ENCODE results near the gene RAB5B. TPM values are rescaled to one million over a fixed set of nuclear protein-coding genes. Genes with fewer than 3 reads are reported as not detected.

The RAB5B gene
- total and polyA plus RNA-seq, 9 donors = 60.4 to 217 (median 117) TPM

DNA sequence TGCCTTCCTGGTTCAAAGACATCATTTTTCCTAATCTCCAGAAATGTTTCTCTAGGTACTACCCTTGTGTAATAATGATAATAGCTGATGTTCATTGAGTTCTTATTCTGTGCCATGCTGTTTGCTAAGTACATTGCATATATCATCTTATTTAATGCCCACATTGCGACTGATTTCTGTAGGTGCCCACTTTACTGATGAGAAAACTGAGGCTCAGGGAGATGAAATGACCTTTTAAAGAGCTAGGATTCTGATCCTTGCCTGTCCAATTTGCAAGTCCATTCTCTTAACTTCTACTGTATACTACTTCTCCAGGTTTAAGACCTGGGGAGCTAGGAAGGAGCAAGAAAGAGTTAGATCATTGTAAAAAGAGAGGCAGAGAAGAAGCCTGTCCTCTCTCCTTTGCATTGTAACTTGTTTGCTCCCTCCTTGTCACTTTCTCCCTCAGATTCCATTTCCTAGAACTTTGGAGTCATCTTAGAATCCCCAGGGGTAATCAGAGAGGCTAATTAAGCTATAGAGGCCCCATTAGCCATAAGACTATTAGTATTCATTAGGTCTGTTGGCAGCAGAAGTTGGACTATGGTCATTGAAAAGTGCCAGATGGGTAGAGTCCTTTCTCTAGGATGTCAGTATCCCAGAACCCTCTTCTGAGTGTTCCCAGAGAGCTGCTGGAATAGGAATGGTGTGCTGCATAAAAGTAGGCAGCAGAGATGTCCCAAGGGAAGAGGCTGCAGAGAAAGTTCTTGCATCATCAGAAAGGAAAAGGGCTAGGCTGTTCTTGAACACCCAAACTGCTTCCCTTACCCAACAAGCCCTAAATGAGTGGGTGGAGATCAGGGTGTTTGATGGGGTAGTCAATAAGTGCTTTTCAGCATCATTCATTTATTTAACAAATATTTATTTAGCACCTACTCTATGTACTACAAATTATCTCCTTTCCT, 39.8 kb upstream of the RAB5B start:
- Histone ChIP-seq H3K27ac (no peak overlapping the region), H3K4me1 (ENCODE audit: insufficient read depth) (peaks cover 14% of the 10 kb centered on the region)

GRCh38 chr12:55934773-55935172, 39.1 kb upstream of the RAB5B start:
- Histone ChIP-seq H3K4me1 (ENCODE audit: insufficient read depth) (peaks cover 14% of the 10 kb centered on the region), H3K27me3 (no peaks in the 10 kb centered on the region), H3K9me3 (no peaks in the 10 kb centered on the region), H3K27ac (no peak overlapping the region), H3K4me3 (no peak overlapping the region), H3K36me3 (no peaks in the 10 kb centered on the region)
- WGBS, 3 donors = 95 to 100% (median 96%) methylated on average over 1 of the region's 1 CpG
- intact Hi-C loops (cut with DNase I) = loop anchor here in 3 of 4 donors (5.0 kb wide), 4 partner anchors 38 to 197 kb away; partner anchors contain the start of genes GDF11 (in 1 of the 3) and RAB5B (in 1 of the 3)
- no peak for TF ChIP-seq CTCF (IDR thresholded peaks at IDR 0.05)
- TF ChIP-seq EP300 (IDR thresholded peaks at IDR 0.05) = no peak
- no peak for TF ChIP-seq POLR2A (IDR thresholded peaks at IDR 0.05)
- DNase-seq = no peak

More for the DNA sequence above, 39.8 kb upstream of the RAB5B start:
- TF ChIP-seq POLR2A (IDR thresholded peaks at IDR 0.05) = no peak
- no peak for TF ChIP-seq CTCF (IDR thresholded peaks at IDR 0.05)
- TF ChIP-seq EP300 (IDR thresholded peaks at IDR 0.05) = no peak
- H3K9me3 ChIP-seq = no peaks in the 10 kb centered on the region
- WGBS, 3 donors = 96 to 100% (median 99%) methylated on average over 1 of the region's 1 CpG
- H3K36me3 ChIP-seq = no peaks in the 10 kb centered on the region
- no peaks in the 10 kb centered on the region for H3K27me3 ChIP-seq
- no peak overlapping the region for H3K4me3 ChIP-seq
- no peak for DNase-seq
- intact Hi-C loops (cut with DNase I) = loop anchor here in 3 of 4 donors (5.0 kb wide), 4 partner anchors 38 to 197 kb away; partner anchors contain the start of genes GDF11 (in 1 of the 3) and RAB5B (in 1 of the 3)

- peaks cover 13% of the 10 kb centered on the region for H3K4me1 ChIP-seq (ENCODE audit: insufficient read depth)
- H3K27me3 ChIP-seq = no peaks in the 10 kb centered on the region
- H3K4me3 ChIP-seq = no peak overlapping the region
- H3K27ac ChIP-seq = peak overlapping the region in 1 of 2 donors; percentile 2
- H3K9me3 ChIP-seq = no peaks in the 10 kb centered on the region
- H3K36me3 ChIP-seq = no peaks in the 10 kb centered on the region
- DNase-seq = peak; percentile 35 to 72 (median 61)
- intact Hi-C loops (cut with DNase I) = no loop called here
- 25 to 34% (median 26%) methylated on average over 26 of the region's 26 CpGs for WGBS, 3 donors
- TF ChIP-seq EP300 (IDR thresholded peaks at IDR 0.05) (no peak), POLR2A (IDR thresholded peaks at IDR 0.05) (no peak), CTCF (IDR thresholded peaks at IDR 0.05) (no peak)
Observed at GRCh38 chr12:55935738-55936151, 38.1 kb upstream of the RAB5B start.

- 79 to 91% (median 87%) methylated on average over 2 of the region's 2 CpGs for WGBS, 3 donors
- TF ChIP-seq POLR2A (IDR thresholded peaks at IDR 0.05) (no peak), EP300 (IDR thresholded peaks at IDR 0.05) (no peak), CTCF (IDR thresholded peaks at IDR 0.05) (no peak)
- no peaks in the 10 kb centered on the region for H3K36me3 ChIP-seq
- intact Hi-C loops (cut with DNase I) = loop anchor here in 1 of 4 donors (2.0 kb wide), 1 partner anchor 199 kb away; no protein-coding TSS in a partner anchor
- no peaks in the 10 kb centered on the region for H3K9me3 ChIP-seq
- no peak overlapping the region for H3K4me3 ChIP-seq
- no peaks in the 10 kb centered on the region for H3K27me3 ChIP-seq
- H3K4me1 ChIP-seq (ENCODE audit: insufficient read depth) = peaks cover 3% of the 10 kb centered on the region
- DNase-seq = no peak
- no peak overlapping the region for H3K27ac ChIP-seq
Observed at GRCh38 chr12:55937981-55938380, 35.9 kb upstream of the RAB5B start.

Data from ovary (tissue), 9 donors.